Prostate gland (tissue), 2 donors: ENCODE measurements around the gene MGRN1. TPM values are rescaled to one million over a fixed set of nuclear protein-coding genes. Genes with fewer than 3 reads are reported as not detected.
"Not testable (repeated sequence)": the region's sequence is repeated elsewhere in the genome, so short reads cannot be mapped to it uniquely, and the experiment has no call there.

Source experiments
- DNase-seq: peaks from one replicate; pipeline ENCODE4 v3.0.0-alpha.2; 2019; ENCODE audit warnings: low spot score
- H3K27ac ChIP-seq, 2 donors: fragments of 200-600 bp; sonication (generic); 2 replicates each; pipeline ENCODE4 v1.5.1; 2017 to 2019
- H3K27me3 ChIP-seq: fragments of 200-600 bp; sonication (generic); replicated peaks from 2 replicates; pipeline ENCODE4 v1.5.1; 2019; ENCODE audit not compliant: insufficient read depth
- H3K36me3 ChIP-seq, 2 donors: fragments of 200-600 bp; sonication (generic); 1 replicate in 1 of 2; 2 replicates in 1 of 2; pipeline versions ENCODE4 v1.5.1 to v1.8.1; 2017 to 2019
- H3K4me1 ChIP-seq: fragments of 200-600 bp; sonication (generic); replicated peaks from 2 replicates; pipeline ENCODE4 v1.5.1; 2019
- H3K4me3 ChIP-seq, 2 donors: fragments of 200-600 bp; sonication (generic); 2 replicates each; pipeline ENCODE4 v1.5.1; 2017 to 2019
- H3K9me3 ChIP-seq: fragments of 200-600 bp; sonication (generic); 2 replicates; pipeline ENCODE4 v1.5.1; 2017
- CTCF ChIP-seq, 4 experiments: fragments of 200-600 bp in 2 of 4; fragments of 450-650 bp in 2 of 4; sonication (generic) in 2 of 4; IDR thresholded peaks; 1 replicate in 3 of 4; 2 replicates in 1 of 4; pipeline ENCODE4 v1.5.1; 2016 to 2019; ENCODE audit warnings: antibody characterized with exemption in 4 of 4, mild to moderate bottlenecking in 2 of 4, moderate library complexity in 2 of 4
- POLR2A ChIP-seq: fragments of 450-650 bp; IDR thresholded peaks from one replicate; pipeline ENCODE4 v1.6.1; 2016; ENCODE audit warnings: antibody characterized with exemption, mild to moderate bottlenecking
- POLR2AphosphoS5 ChIP-seq: sonication (generic); formaldehyde crosslinking; IDR thresholded peaks from one replicate; pipeline ENCODE4 v1.6.1; 2017; ENCODE audit warnings: antibody characterized with exemption
- WGBS: methylation state at CpG from one replicate; pipeline ENCODE4 v1.1.5; 2018; 5-methylcytosine and 5-hydroxymethylcytosine counted together
- intact Hi-C: fragments of 100-400 bp; cut with DNase I; formaldehyde crosslinking; loops from one replicate; pipeline ENCODE4 v1.14.2; 2022
- total RNA-seq, 2 donors: library from RNA; depleted of rRNA; stranded (reverse); fragments of >200 nt; gene quantifications; one replicate each; pipeline ENCODE4 v1.1.0, GENCODE V29; 2016

MGRN1 gene
- total RNA-seq, 2 donors from 2014 or later: 59.6 to 101 TPM

- Histone ChIP-seq H3K27ac (no peak overlapping the region), H3K4me3 (no peak overlapping the region), H3K36me3 (peaks cover 0 to 14% of the 10 kb centered on the region in 2 donors), H3K27me3 (no peaks in the 10 kb centered on the region), H3K9me3 (no peaks in the 10 kb centered on the region), H3K4me1 (peaks cover 2% of the 10 kb centered on the region)
- intact Hi-C loops: no loop called here
- 93% methylated on average over 25 of the region's 25 CpGs for WGBS
- no peak for DNase-seq
- no peak for TF ChIP-seq POLR2A
- no peak for TF ChIP-seq POLR2AphosphoS5
- TF ChIP-seq CTCF (IDR thresholded peaks at IDR 0.05): no peak
These were observed 25.3 kb downstream of the MGRN1 start for GRCh38 chr16:4649744-4650442.

- H3K9me3 ChIP-seq, H3K27me3 ChIP-seq, DNase-seq, H3K4me1 ChIP-seq, H3K27ac ChIP-seq, intact Hi-C loops, H3K4me3 ChIP-seq: not testable (repeated sequence)
- TF ChIP-seq CTCF (IDR thresholded peaks at IDR 0.05): peak in 3 of 4 experiments; percentile 37 to 57 (median 41)
- H3K36me3 ChIP-seq: peaks cover 0 to 14% of the 10 kb centered on the region in 2 donors
- WGBS: 81% methylated on average over 15 of the region's 15 CpGs
These were observed 25.9 kb downstream of the MGRN1 start for GRCh38 chr16:4650443-4651074.

- Histone ChIP-seq H3K4me3 (no peak overlapping the region), H3K27ac (no peak overlapping the region), H3K9me3 (no peaks in the 10 kb centered on the region), H3K4me1 (peaks cover 2% of the 10 kb centered on the region), H3K27me3 (no peaks in the 10 kb centered on the region), H3K36me3 (peaks cover 0 to 14% of the 10 kb centered on the region in 2 donors)
- no peak for TF ChIP-seq POLR2A
- no peak for TF ChIP-seq CTCF (IDR thresholded peaks at IDR 0.05)
- no peak for TF ChIP-seq POLR2AphosphoS5
- WGBS: 89% methylated on average over 13 of the region's 13 CpGs
- intact Hi-C loops: no loop called here
- DNase-seq: no peak
These were observed 27.2 kb downstream of the MGRN1 start for GRCh38 chr16:4651827-4652226.

- 89% methylated on average over 25 of the region's 25 CpGs for WGBS
- intact Hi-C loops: no loop called here
- no peaks in the 10 kb centered on the region for H3K9me3 ChIP-seq
- no peak overlapping the region for H3K4me3 ChIP-seq
- H3K4me1 ChIP-seq: peaks cover 2% of the 10 kb centered on the region
- no peaks in the 10 kb centered on the region for H3K27me3 ChIP-seq
- H3K36me3 ChIP-seq: peaks cover 6 to 14% of the 10 kb centered on the region in 2 donors
- H3K27ac ChIP-seq: no peak overlapping the region
- no peak for DNase-seq
- TF ChIP-seq CTCF (IDR thresholded peaks at IDR 0.05) (no peak), POLR2AphosphoS5 (no peak), POLR2A (no peak)
These were observed 27.9 kb downstream of the MGRN1 start for GRCh38 chr16:4652561-4652960.
